ENCODE measurements around the gene ATRN. TPM values are rescaled to one million over a fixed set of nuclear protein-coding genes. Genes with fewer than 3 reads are reported as not detected.

The ATRN gene
- total and polyA plus RNA-seq, 2 donors (not counting 3 experiments of a cell fraction or from before 2014, with no cell fraction given), result 32.3 to 33.1 TPM

GRCh38 chr20:3660262-3661059 is 189.6 kb downstream of the ATRN start:
- BruUV-seq (replicated peaks), result no TSS peak
- H4K20me1 ChIP-seq (replicated peaks; ENCODE audit: control insufficient read depth, extremely low read depth, insufficient read depth, low read length), result no peaks in the 10 kb centered on the region
- H3K27me3 ChIP-seq (ENCODE audit: control insufficient read depth in 2 of 2, insufficient read depth in 2 of 2, low read length in 2 of 2), result peaks cover 28 to 44% of the 10 kb centered on the region in 2 experiments

More at GRCh38 chr20:3660262-3661059, 189.6 kb downstream of the ATRN start:
- intact Hi-C loops (cut with micrococcal nuclease), result no loop called here
- TF ChIP-seq FOS (IDR thresholded peaks at IDR 0.05; ENCODE audit: borderline replicate concordance, insufficient read depth, low read length) (no peak), POLR2AphosphoS5 (IDR thresholded peaks at IDR 0.05; ENCODE audit: insufficient read depth, low read depth, low read length) (no peak), POLR2A (IDR thresholded peaks at IDR 0.05; ENCODE audit: low read depth, low read length) (no peak), MYC (IDR thresholded peaks at IDR 0.05; ENCODE audit: low read depth, low read length) (no peak), EZH2 (IDR thresholded peaks at IDR 0.05; ENCODE audit: borderline replicate concordance, low read depth, low read length, severe bottlenecking) (peak; percentile 69), JUN (IDR thresholded peaks at IDR 0.05; ENCODE audit: borderline replicate concordance, insufficient read depth, insufficient read length, low read depth) (no peak), GATA2 (IDR thresholded peaks at IDR 0.05; ENCODE audit: insufficient read depth, insufficient read length, low read depth, low read length) (no peak)
- TF ChIP-seq, protein P1, sequence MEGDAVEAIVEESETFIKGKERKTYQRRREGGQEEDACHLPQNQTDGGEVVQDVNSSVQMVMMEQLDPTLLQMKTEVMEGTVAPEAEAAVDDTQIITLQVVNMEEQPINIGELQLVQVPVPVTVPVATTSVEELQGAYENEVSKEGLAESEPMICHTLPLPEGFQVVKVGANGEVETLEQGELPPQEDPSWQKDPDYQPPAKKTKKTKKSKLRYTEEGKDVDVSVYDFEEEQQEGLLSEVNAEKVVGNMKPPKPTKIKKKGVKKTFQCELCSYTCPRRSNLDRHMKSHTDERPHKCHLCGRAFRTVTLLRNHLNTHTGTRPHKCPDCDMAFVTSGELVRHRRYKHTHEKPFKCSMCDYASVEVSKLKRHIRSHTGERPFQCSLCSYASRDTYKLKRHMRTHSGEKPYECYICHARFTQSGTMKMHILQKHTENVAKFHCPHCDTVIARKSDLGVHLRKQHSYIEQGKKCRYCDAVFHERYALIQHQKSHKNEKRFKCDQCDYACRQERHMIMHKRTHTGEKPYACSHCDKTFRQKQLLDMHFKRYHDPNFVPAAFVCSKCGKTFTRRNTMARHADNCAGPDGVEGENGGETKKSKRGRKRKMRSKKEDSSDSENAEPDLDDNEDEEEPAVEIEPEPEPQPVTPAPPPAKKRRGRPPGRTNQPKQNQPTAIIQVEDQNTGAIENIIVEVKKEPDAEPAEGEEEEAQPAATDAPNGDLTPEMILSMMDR (IDR thresholded peaks at IDR 0.05; ENCODE audit: extremely low read depth in 1 of 2, insufficient read depth in 1 of 2, low read depth in 1 of 2, low read length in 2 of 2), result no peak
- Histone ChIP-seq H3K9ac (replicated peaks; ENCODE audit: extremely low read depth, insufficient read depth, low read length) (no peak overlapping the region), H2AFZ (ENCODE audit: low read depth, low read length) (no peak overlapping the region), H3K4me2 (ENCODE audit: insufficient read depth, low read length) (no peak overlapping the region), H3K79me2 (ENCODE audit: control insufficient read depth, insufficient read depth, low read length) (no peaks in the 10 kb centered on the region), H3K4me1 (ENCODE audit: control insufficient read depth, extremely low read depth, insufficient read depth, low read length) (no peaks in the 10 kb centered on the region), H3K9me1 (replicated peaks; ENCODE audit: control insufficient read depth, extremely low read depth, insufficient read depth, low read length) (no peaks in the 10 kb centered on the region), H3K27ac (ENCODE audit: insufficient read depth, low read depth, low read length) (no peak overlapping the region), H3K4me3 (replicated peaks in 1 of 3; ENCODE audit: insufficient read depth in 1 of 3, low read depth in 1 of 3, low read length in 3 of 3) (no peak overlapping the region), H3K9me3 (replicated peaks; ENCODE audit: control insufficient read depth, insufficient read depth, low read length) (no peaks in the 10 kb centered on the region), H3K36me3 (ENCODE audit: control insufficient read depth in 2 of 2, extremely low read depth in 1 of 2, insufficient read depth in 2 of 2, low read length in 2 of 2) (no peaks in the 10 kb centered on the region)
- ChIA-PET POLR2A (no interaction called here), CTCF (interaction anchor here (0.9 kb wide), 1 partner anchor 16 kb away, joined by 3 read pairs; no protein-coding TSS in a partner anchor)
- FAIRE-seq, result no peak
- dilution Hi-C loops (cut with MboI; ENCODE audit: extremely low pct_ligation_motif_present, low sequenced_read_pairs), result no loop called here
- no peak for DNase-seq (ENCODE audit: low read depth, low spot score)
